NCI-H1417 (cell line): ENCODE measurements around the gene CCDC57.
A peak's percentile ranks its signal among the peaks of the same experiment; 100 is the strongest.
"Not testable (repeated sequence)": the region's sequence is repeated elsewhere in the genome, so short reads cannot be mapped to it uniquely, and the experiment has no call there.

Experiments used
- DNase-seq, 3 experiments: peaks; one replicate each; lab custom pipeline; 2025; lab: John Stamatoyannopoulos, UW

Gene CCDC57, protein sequence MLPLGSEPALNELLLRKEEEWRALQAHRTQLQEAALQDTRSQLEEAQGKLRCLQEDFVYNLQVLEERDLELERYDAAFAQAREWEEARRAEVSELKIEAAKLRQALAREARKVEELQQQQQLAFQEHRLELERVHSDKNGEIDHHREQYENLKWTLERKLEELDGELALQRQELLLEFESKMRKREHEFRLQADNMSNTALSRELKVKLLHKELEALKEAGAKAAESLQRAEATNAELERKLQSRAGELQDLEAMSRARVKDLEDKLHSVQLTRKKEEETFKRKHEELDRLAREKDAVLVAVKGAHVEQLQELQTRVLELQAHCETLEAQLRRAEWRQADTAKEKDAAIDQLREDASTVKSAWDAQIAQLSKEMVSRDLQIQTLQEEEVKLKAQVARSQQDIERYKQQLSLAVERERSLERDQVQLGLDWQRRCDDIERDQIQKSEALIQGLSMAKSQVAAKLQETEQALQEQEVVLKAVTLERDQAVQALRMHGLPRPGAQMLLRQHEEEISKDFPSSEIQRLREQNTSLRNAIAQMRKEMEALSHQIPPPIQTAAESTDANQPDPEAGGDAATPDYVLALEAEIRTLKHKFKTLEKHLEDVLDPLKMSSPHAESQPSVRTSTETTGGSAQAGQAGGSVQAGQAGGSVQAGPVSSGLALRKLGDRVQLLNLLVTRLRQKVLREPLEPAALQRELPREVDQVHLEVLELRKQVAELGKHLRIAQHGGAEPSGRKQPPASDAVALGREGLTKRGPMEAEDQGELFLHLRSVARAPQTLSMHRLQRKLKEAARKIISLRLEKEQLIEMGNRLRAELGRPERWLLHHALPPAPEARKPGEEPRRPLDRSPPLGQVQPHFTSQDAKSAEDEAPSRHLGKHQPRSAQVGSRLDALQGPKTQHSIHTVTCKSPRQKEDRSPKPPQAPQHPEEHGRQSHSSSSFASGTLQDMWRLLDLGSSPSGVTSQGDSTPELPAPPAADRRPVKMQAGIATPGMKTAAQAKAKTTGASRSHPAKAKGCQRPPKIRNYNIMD

DNA sequence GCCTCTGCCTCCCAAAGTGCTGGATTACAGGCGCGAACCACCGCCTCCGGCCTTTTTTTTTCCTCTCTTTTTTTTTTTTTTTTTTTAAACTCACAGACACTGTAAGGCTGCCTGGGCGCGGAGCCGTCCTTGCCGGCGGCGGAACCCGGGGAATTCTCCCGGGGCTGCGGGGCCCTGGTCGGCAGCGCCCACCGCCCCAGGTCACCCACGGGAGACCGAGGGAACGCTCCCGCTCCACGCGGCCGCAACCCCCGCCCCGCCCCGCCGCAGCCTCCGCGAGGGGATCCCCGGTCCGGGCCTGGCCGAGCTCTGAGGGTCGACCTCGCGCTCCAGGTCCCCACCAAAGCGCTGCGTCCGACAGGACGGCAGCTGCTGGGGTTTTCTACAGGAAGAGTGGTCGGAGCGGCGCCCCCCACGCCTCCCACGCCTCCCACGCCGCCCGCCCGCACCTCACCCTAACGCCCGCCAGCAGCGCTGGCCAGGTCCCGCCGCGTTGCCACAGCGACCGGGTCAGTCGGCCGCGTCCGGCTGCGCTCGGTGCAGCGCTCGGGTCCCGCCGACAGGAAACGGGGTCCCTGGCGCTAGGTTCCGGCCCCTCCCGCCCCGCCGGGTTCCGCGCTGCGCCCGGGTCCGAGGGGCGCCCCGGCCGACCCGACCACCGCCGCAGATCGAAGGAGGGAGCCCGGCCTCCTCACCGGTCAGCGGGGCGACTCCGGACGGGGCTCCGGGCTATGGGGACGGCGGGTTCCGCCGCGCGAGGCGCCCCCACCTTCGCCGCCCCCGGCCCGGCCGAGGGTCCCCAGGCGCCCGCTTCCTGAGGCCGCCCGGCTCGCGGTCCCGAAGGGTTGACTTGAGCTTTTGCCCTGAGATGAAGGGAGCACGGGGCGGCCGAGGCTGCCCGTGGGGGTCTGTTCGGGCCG lies at the start of gene CCDC57:
TSS of gene CCDC57 (minus strand) at position 512 of the 920 bp plus-strand sequence. CDS start 10,898 bp downstream, outside the sequence.
- peak; percentile 80 to 81 (median 80) for DNase-seq

DNA sequence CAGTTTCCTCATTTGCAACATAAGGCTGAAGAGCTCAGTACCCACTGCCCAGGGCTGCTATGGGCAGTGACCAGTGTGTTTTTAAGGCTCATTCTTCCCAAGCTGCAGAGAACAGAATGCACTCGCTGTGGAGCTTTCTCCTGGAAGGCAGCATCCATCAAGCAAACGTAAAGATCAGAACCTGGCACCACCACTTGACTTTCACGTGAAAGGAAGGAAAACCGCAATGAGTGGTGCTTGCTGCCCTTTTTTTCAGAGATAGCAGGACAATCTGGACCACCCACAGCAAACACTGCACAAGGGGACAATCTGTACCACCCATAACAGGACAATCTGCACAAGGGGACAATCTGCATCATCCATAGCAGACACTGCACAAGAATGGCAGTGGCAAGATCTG lies 49.7 kb upstream of the CCDC57 start:
- no peak for DNase-seq

DNA sequence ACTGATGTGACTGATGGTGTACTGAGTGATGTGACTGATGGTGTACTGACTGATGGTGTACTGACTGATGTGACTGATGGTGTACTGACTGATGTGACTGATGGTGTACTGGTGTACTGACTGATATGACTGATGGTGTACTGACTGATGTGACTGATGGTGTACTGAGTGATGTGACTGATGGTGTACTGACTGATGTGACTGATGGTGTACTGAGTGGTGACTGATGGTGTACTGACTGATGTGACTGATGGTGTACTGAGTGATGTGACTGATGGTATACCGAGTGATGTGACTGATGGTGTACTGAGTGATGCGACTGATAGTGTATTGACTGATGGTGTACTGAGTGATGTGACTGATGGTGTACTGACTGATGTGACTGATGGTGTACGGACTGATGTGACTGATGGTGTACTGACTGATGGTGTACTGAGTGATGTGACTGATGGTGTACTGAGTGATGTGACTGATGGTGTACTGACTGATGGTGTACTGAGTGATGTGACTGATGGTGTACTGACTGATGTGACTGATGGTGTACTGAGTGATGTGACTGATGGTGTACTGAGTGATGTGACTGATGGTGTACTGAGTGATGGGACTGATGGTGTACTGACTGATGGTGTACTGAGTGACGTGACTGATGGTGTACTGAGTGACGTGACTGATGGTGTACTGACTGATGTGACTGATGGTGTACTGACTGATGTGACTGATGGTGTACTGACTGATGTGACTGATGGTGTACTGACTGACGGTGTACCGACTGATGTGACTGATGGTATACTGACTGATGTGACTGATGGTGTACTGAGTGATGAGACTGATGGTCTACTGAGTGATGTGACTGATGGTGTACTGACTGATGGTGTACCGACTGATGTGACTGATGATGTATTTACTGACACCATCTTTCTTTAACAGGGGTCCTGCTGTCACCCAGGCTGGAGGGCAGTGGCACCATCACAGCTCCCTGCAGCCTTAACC lies 47.6 kb upstream of the CCDC57 start:
- DNase-seq: not testable (repeated sequence)

DNA sequence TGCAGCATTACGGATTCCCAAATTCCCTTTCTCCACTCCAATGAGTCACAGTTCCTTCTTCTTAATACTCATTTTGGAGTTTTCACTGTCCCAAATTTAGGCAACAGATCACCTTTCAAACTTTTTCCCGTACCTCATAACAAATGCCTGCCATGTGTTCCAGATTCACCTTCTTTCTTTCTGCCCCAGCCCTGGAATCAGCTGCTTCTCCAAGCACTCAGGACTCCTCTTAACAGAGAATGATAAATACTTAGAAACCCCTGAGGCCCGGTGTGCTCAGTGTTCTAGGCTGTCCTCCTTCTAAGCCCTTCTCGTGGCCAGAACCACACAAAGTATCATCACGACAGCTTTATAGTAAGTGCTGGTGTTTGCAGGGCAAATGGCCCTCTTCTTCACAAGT lies 45.9 kb upstream of the CCDC57 start:
- DNase-seq: no peak

DNA sequence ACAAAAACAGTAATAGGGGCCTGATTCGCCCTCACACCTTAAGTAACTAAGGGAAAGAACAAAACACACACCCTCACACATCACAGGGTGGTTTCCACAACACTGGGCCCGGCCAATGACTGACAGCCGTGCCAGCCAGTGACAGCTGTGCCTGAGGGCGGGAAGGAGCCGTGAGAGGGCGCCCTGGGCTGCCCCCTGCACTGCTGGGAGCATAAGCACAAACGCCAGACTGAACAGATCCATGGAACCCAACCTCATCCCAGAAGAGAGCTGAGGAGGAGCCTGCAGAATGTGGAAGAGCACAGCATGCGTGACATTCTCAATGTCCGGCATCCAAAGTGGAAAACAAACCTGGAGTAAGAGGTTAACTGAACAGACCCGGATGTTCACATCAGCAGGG lies 44.8 kb upstream of the CCDC57 start:
- peak in 1 of 3 experiments; percentile 3 for DNase-seq

DNA sequence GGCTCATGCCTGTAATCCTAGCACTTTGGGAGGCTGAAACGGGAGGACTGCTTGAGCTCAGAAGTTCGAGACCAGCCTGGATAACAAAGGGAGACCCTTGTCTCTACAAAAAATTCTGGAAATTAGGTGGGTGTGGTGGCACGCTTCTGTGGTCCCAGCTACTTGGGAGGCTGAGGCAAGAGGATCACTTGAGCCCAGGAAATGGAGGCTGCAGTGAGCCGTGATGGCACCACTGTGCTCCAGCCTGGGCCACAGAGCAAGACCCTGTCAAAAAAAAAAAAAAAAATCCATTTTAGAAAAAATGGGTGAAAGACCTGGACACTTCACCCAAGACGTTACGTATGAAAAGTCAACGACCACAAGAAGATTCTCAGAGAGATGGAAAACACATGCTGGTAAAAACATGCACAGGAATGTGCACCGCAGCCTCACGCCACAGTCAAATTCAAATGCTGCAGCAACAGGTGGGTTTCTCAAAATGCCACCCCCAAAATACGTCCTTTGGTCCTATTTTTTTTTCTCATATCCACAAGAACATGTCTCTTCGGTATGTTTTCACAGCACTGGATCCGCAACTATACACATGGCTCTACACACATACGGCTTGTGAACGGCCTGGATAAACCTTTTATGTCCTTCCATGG lies 43.7 kb upstream of the CCDC57 start:
- DNase-seq: no peak

DNA sequence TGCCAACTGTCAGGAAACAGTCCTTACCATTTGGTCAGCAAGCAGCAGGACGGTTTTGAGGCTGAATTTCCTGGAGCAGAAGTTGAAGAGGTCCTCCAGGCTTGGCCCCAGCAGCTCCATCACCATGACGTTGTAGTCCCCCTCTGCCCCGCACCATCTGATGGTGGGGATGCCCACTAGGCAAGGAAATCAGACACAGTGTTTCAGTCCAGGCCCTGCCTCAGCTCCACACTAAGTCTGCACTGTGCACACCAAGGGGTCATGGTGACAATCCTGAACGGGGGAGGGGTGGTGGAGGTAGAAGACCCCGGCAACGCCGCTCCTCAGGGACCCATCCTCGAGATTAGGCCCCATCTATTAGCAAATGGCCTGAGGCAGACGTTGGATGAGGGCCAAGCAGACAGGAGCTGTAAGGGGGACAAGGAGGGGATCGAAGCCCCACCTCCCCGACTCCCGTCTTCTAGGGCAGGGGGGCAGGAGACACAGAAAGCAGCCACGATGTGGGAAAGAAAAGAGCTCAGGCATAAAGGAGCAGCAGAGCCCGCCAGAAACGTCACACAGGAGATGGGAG lies 42.8 kb upstream of the CCDC57 start:
- no peak for DNase-seq

DNA sequence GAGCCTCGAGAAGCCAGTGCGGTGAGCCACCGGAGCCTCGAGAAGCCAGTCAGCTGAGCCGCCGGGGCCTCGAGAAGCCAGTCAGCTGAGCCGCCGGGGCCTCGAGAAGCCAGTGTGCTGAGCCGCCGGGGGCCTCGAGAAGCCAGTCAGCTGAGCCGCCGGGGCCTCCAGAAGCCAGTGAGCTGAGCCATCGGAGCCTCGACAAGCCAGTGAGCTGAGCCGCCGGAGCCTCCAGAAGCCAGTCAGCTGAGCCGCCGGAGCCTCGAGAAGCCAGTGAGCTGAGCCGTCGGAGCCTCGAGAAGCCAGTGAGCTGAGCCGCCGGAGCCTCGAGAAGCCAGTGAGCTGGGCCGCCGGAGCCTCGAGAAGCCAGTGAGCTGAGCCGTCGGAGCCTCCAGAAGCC lies 42.1 kb upstream of the CCDC57 start:
- not testable (repeated sequence) for DNase-seq

DNA sequence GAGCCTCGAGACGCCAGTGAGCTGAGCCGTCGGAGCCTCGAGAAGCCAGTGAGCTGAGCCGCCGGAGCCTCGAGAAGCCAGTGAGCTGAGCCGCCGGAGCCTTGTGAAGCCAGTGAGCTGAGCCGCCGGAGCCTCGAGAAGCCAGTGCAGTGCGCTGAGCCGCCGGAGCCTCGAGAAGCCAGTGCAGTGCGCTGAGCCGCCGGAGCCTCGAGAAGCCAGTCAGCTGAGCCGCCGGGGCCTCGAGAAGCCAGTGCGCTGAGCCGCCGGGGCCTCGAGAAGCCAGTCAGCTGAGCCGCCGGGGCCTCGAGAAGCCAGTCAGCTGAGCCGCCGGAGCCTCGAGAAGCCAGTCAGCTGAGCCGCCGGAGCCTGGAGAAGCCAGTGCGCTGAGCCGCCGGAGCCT lies 41.5 kb upstream of the CCDC57 start:
- not testable (repeated sequence) for DNase-seq

DNA sequence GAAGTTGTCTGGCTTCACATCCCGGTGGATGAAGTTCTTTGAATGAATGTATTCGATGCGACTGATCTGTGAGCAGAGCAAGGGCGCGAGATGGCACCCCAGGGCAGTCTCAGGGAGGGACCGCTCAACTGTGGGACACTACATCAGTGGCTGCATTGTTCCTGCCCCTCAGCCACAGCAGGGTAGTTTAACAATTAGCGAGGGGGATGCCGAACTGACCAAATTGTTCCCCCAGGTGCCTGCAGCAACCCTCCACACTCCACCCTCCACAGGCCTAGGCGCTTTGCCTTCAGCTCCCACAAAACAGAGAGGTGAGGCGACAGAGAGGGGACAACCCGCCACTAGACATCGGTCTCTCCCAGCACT lies 40.5 kb upstream of the CCDC57 start:
- no peak for DNase-seq

DNA sequence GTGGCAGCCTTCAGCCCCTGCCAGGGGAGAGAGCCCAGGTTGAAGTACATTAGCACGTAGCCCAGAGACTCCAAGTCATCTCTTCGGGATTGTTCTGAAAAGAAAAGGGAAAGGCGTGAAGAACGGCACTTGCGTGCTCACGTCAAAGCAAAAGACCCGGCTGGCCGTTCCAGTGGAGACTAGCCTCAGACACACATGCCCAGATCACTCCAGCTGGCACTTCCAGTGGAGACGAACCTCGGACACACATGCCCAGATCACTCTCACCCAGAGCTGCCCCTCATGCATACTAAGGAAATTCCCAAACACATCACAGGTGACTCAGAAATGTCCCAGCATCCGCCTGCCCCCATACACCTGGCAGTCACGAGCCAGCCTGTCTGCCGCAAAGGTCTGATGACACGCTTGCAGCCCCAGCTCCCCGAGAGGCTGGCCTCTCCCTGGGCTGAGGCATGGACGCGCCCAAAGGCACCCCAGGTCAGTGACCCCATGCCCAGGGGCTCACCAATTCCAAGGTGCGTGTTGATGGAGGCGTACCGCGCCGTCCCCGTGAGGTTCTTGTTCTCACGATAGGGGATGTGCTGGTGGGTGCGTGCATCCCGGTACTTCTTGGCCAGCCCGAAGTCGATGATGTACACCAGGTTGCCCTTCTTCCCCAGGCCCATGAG lies 40.0 kb upstream of the CCDC57 start:
- no peak for DNase-seq

DNA sequence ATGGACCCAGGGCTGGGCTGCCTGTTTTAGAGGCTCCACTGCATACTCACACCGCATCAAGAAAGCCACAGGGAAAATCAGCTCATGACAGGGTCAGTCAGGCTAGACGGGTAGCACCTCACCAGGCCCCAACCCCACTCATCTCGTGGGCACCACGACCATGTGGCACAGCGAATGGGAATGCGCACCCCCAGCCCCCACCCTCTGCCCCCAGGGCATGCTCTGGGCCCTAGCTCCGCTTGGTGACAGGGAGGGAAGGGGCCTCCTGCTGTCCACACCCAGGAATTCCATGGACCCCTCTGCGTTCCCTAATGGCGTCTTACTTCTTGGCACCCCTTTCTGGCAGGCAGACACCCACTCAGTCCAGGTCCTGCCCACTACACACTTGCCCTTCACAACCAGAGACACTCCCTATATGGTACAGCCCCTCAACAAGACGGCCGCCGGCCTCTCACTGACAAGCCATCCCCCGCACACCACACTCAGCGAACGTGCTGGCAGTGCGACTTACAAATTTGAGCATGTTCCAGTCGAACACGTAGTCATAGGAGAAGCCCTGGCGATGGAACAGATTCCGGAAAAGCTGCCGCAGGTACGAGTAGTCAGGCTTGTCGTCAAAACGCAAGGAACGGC lies 38.3 kb upstream of the CCDC57 start:
- DNase-seq: no peak

DNA sequence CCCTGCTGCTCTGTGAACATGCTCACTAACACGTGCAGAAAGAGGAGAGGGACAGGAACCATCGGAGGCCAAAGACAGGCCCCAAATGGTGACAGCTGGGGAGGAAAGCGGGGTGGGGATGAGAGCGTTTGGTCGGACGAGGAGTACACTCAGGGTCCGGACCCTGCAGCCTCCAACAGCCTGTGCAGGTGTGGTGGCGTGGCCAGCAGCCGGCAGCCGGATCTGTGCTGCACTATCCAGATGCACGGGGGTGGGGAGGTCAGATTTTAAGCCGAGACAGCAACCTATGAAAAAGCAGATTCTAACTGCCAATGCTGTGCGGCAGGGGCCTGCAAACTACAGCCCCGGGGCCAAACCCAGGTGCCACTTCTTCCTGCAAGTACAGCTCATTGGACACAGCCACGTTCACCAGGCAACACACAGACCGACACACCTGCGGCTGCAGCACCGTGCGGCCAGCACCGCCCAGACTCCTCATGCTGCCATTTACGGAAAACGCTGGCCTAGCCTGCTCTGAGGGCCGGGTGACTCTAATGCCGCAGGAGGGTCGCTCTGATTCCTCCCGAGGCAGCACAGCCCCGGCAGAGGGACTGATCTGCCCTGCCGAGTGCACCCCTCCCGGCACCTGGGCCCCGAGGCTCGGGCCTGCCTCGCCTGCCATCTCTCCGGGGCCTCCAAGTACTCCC lies 37.4 kb upstream of the CCDC57 start:
- no peak for DNase-seq

DNA sequence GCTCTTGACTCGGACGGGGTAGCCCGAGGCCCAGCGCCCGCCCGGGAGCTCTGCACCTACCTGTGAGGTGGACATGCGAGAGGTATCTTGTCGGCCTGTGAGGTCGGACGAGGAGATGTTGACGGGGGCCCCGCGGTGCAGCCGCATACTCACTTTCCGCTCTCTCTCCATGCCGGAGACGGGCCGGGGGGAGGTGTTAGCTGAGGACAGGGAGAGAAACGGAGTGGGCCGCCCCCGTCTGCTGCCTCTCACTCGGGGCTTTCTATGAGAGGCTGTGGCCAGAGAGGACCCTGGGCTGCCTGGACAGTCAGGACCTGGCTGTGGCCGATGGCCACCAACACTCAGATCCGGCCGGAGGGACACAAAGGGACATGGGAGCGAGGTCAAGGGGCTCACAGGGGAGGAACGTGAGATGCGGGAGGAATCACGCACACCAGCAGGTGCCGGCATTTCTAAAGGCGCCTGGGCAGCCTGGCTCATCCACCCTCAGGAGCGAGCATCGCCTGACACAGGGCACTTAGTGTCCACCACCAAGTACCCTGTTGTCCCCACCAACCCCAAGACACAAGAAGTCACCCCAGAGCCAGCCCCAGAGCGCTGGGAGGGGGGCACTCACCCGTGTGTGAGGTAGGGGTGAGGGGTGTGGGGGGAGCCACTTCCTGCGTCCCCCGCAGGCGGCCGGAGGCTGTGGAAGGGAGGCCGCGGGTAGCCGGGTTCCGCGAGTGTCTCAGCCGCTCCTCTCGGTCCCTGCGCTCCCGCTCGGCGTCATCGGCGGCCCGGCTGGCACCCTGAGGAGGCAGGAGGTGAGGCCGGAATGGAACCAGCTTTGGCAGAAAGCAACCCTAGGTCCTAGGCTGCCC lies 36.4 kb upstream of the CCDC57 start:
- no peak for DNase-seq

DNA sequence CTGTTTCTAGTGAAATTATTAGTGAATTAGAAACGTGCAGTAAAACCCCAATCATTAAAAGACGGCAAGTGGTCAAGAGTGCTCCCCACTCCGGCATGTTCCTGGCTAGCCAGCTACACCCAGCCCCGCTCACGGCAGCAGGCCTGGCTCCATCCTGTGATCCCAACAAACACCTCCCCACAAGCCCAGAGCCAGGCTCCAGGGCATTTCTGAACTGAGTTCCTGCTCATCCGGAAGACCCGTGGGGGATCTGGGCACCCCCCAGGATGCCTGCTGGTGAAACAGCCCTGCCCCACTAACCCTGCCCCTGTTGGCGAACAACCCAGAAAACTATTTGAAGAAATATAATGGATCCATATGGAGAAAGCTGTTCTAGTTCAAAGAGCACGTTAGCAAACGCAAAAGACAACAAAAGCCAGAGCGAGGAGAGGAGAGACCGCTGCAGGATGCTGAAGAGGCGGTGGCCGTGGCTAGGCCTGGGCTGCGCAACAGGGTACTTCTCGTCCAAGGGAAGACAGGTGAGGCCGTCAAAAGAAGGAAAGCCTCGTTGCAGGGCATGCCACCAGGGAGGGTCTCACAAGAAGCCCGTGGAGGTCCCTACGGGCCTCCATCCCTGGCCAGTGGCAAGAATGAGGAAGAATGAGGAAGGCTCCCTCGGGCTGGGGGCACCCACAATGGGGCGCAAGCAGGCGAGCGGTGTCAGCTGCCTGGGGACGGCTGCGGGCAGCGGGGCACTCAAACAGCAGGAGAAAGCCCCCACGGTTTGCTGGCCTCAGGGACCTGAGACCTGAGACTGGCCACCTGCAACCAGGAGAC lies 35.4 kb upstream of the CCDC57 start:
- no peak for DNase-seq

DNA sequence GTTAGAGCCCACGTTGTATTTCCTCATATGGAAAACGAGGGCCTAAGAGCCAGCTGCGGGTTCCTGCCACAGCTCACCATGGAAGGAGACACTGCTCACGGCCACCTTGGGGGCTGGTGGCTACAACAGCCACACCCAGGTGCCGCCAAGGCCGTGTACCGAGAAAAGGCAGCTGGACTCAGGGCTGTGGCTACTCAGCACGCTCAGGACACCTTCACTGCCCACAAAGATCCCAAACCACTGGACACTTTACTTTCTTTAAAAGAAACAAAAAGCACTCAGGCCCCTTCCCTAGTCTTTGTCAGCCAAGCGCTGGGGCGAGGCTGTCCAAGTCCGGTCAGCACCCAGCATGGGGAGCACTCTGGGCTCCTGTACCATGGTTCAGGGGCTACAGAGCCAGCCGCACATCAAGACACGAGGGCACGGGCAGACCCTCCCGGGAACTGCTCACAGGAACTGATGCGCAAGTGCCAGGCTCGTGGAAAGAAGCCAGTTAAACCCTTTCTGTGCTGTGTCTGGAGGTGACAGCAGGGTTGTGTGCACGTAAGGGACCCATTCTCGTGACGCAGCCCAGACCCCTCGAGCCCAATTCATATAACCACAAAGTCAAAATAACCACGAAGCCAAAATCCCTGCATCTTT lies 34.7 kb upstream of the CCDC57 start:
- no peak for DNase-seq
